SU-DHL-6 (cell line): ENCODE results near the gene BLOC1S5.

Source experiments
- H2AFZ ChIP-seq: fragments of 200-600 bp; sonication (generic); 2 replicates; pipeline ENCODE4 v1.6.1; 2014; ENCODE audit warnings: low read depth, mild to moderate bottlenecking, moderate library complexity, mixed read lengths, antibody characterized with exemption, low read length; ENCODE audit not compliant: severe bottlenecking
- H3F3A ChIP-seq: fragments of 200-600 bp; shearing (Covaris generic); 2 replicates; pipeline ENCODE4 v1.6.0; 2016; ENCODE audit warnings: antibody characterized with exemption, mild to moderate bottlenecking; ENCODE audit not compliant: insufficient read depth
- H3K27ac ChIP-seq: fragments of 200-600 bp; sonication (generic); 2 replicates; pipeline ENCODE4 v1.5.1; 2016; ENCODE audit warnings: low read depth, mild to moderate bottlenecking, low read length, moderate library complexity, mixed read lengths
- H3K27me3 ChIP-seq: fragments of 200-600 bp; sonication (generic), shearing (Covaris generic); 2 replicates; pipeline ENCODE4 v1.6.0; 2014; ENCODE audit warnings: mild to moderate bottlenecking, low read length
- H3K36me3 ChIP-seq: fragments of 200-600 bp; sonication (generic); 2 replicates; pipeline ENCODE4 v1.6.1; 2014; ENCODE audit warnings: mild to moderate bottlenecking, low read length, mixed read lengths
- H3K4me2 ChIP-seq: fragments of 300-600, 200-600 bp; shearing (Covaris generic), sonication (generic); 2 replicates; pipeline ENCODE4 v1.6.0; 2014; ENCODE audit warnings: low read length, low read depth, mild to moderate bottlenecking; ENCODE audit not compliant: poor library complexity, severe bottlenecking
- H3K4me3 ChIP-seq: fragments of 200-600 bp; sonication (generic); 2 replicates; pipeline ENCODE4 v1.5.1; 2014; ENCODE audit warnings: antibody characterized with exemption, low read length, mild to moderate bottlenecking, mixed read lengths; ENCODE audit not compliant: insufficient read depth, poor library complexity, severe bottlenecking
- H3K79me2 ChIP-seq: fragments of 200-600 bp; sonication (generic); 2 replicates; pipeline ENCODE4 v1.6.1; 2014; ENCODE audit warnings: mild to moderate bottlenecking, low read length, moderate library complexity; ENCODE audit not compliant: insufficient read depth
- H3K9ac ChIP-seq: fragments of 200-600 bp; sonication (generic); 2 replicates; pipeline ENCODE4 v1.7.0; 2014; ENCODE audit warnings: mild to moderate bottlenecking, low read length
- H3K9me2 ChIP-seq: fragments of 200-600 bp; sonication (generic); replicated peaks from 2 replicates; pipeline ENCODE4 v1.6.1; 2014; ENCODE audit warnings: low read length; ENCODE audit not compliant: insufficient read depth
- H3K9me3 ChIP-seq: fragments of 200-600 bp; sonication (generic); 2 replicates; pipeline ENCODE4 v1.6.1; 2014; ENCODE audit warnings: low read length, mixed read lengths; ENCODE audit not compliant: insufficient read depth
- H4K20me1 ChIP-seq: fragments of 200-600 bp; sonication (generic); 2 replicates; pipeline ENCODE4 v1.6.1; 2014; ENCODE audit warnings: low read depth, mild to moderate bottlenecking, antibody characterized with exemption, low read length, moderate library complexity, mixed read lengths
- CTCF ChIP-seq: fragments of 200-600 bp; sonication (generic); IDR thresholded peaks from one replicate; pipeline ENCODE4 v1.5.1; 2017; ENCODE audit warnings: antibody characterized with exemption, mild to moderate bottlenecking, low read length, moderate library complexity; ENCODE audit not compliant: insufficient read depth, poor library complexity, severe bottlenecking
- EZH2phosphoT487 ChIP-seq: fragments of 200-600 bp; sonication (generic), shearing (Covaris generic); conservative IDR thresholded peaks from 2 replicates; pipeline ENCODE4 v1.6.1; 2018; ENCODE audit warnings: mild to moderate bottlenecking, antibody characterized with exemption, low read length, moderate library complexity, mixed read lengths

Gene BLOC1S5

GRCh38 chr6:7979831-7980230 is 84.4 kb downstream of the BLOC1S5 start:
- Histone ChIP-seq H3K9ac (no peak overlapping the region), H3K4me3 (no peak overlapping the region), H3K79me2 (no peaks in the 10 kb centered on the region), H3K27me3 (no peaks in the 10 kb centered on the region), H3K36me3 (no peaks in the 10 kb centered on the region), H3K4me2 (no peak overlapping the region), H2AFZ (no peak overlapping the region), H3K27ac (no peak overlapping the region), H4K20me1 (no peaks in the 10 kb centered on the region), H3K9me3 (no peaks in the 10 kb centered on the region), H3K9me2 (no peaks in the 10 kb centered on the region), H3F3A (no peaks in the 10 kb centered on the region)
- no peak for TF ChIP-seq CTCF
- no peak for TF ChIP-seq EZH2phosphoT487

- Histone ChIP-seq H3K9me3 (no peaks in the 10 kb centered on the region), H4K20me1 (no peaks in the 10 kb centered on the region), H3K4me2 (peak overlapping the region; percentile 23), H2AFZ (no peak overlapping the region), H3F3A (no peaks in the 10 kb centered on the region), H3K36me3 (no peaks in the 10 kb centered on the region), H3K9me2 (no peaks in the 10 kb centered on the region), H3K4me3 (no peak overlapping the region), H3K9ac (no peak overlapping the region), H3K27ac (no peak overlapping the region), H3K79me2 (no peaks in the 10 kb centered on the region), H3K27me3 (no peaks in the 10 kb centered on the region)
- TF ChIP-seq EZH2phosphoT487 = no peak
Observed at GRCh38 chr6:7978736-7979135, 85.5 kb downstream of the BLOC1S5 start.

- Histone ChIP-seq H4K20me1 (no peaks in the 10 kb centered on the region), H3K9me3 (no peaks in the 10 kb centered on the region), H3K79me2 (no peaks in the 10 kb centered on the region), H3K4me2 (no peak overlapping the region), H3F3A (no peaks in the 10 kb centered on the region), H3K36me3 (no peaks in the 10 kb centered on the region), H2AFZ (no peak overlapping the region), H3K27me3 (no peaks in the 10 kb centered on the region), H3K27ac (no peak overlapping the region), H3K9ac (no peak overlapping the region), H3K4me3 (no peak overlapping the region), H3K9me2 (no peaks in the 10 kb centered on the region)
- TF ChIP-seq EZH2phosphoT487 = no peak
- TF ChIP-seq CTCF = no peak
Observed at GRCh38 chr6:7976485-7977056, 87.6 kb downstream of the BLOC1S5 start.

- H2AFZ ChIP-seq = no peak overlapping the region
- no peaks in the 10 kb centered on the region for H3K27me3 ChIP-seq
- H4K20me1 ChIP-seq = no peaks in the 10 kb centered on the region
- no peaks in the 10 kb centered on the region for H3K9me2 ChIP-seq
- TF ChIP-seq EZH2phosphoT487 (no peak), CTCF (no peak)
- H3K79me2 ChIP-seq = no peaks in the 10 kb centered on the region
- H3K36me3 ChIP-seq = no peaks in the 10 kb centered on the region
- no peak overlapping the region for H3K27ac ChIP-seq
- H3K9ac ChIP-seq = no peak overlapping the region
- H3K9me3 ChIP-seq = no peaks in the 10 kb centered on the region
- H3K4me2 ChIP-seq = no peak overlapping the region
- H3K4me3 ChIP-seq = no peak overlapping the region
- no peaks in the 10 kb centered on the region for H3F3A ChIP-seq
Observed at GRCh38 chr6:7975764-7976146, 88.4 kb downstream of the BLOC1S5 start.
